HepG2 (cell line): ENCODE data around the gene FGD4. TPM values are rescaled to one million over a fixed set of nuclear protein-coding genes. Genes with fewer than 3 reads are reported as not detected.

Experiments used
- AGO1 ChIP-seq: fragments of 200-400 bp; formaldehyde crosslinking; IDR thresholded peaks from 2 replicates; pipeline ENCODE4 v1.6.1; 2017; ENCODE audit warnings: mild to moderate bottlenecking, low read depth, low read length, moderate library complexity; ENCODE audit not compliant: poor library complexity, severe bottlenecking
- ELF3 ChIP-seq: IDR thresholded peaks from 2 replicates; pipeline ENCODE4 v1.6.1; 2016; ENCODE audit warnings: missing genetic modification reagents, missing compliant biosample characterization
- GABPA ChIP-seq, 2 experiments: IDR thresholded peaks; 2 replicates each; pipeline ENCODE4 v1.6.1; 2011 to 2016; ENCODE audit warnings: low read depth in 2 of 2, low read length in 1 of 2, missing biosample characterization in 1 of 2, missing genetic modification characterization in 1 of 2
- HIVEP1 ChIP-seq: sonication (generic); formaldehyde crosslinking; IDR thresholded peaks from 2 replicates; pipeline ENCODE4 v1.4.0; 2020; ENCODE audit warnings: mild to moderate bottlenecking, missing genetic modification reagents
- JUND ChIP-seq: sonication (generic); formaldehyde crosslinking; IDR thresholded peaks from 2 replicates; pipeline ENCODE4 v1.8.0; 2022; ENCODE audit warnings: mild to moderate bottlenecking, missing genetic modification reagents
- KLF12 ChIP-seq: sonication (generic); formaldehyde crosslinking; IDR thresholded peaks from 2 replicates; pipeline ENCODE4 v1.4.0; 2020; ENCODE audit warnings: missing genetic modification reagents, borderline replicate concordance
- MIER2 ChIP-seq: IDR thresholded peaks from 2 replicates; pipeline ENCODE4 v1.6.1; 2016; ENCODE audit warnings: missing biosample characterization, missing genetic modification reagents
- NR2F6 ChIP-seq, 2 experiments: IDR thresholded peaks; 2 replicates each; pipeline ENCODE4 v1.6.1; 2016; ENCODE audit warnings: antibody characterized with exemption in 1 of 2, mild to moderate bottlenecking in 1 of 2
- NRL ChIP-seq: sonication (generic); formaldehyde crosslinking; IDR thresholded peaks from 2 replicates; pipeline ENCODE4 v1.5.0; 2020; ENCODE audit warnings: missing genetic modification reagents, mild to moderate bottlenecking, moderate library complexity, borderline replicate concordance
- RAD21 ChIP-seq: fragments of 450-650 bp; formaldehyde crosslinking; IDR thresholded peaks from 2 replicates; pipeline ENCODE4 v1.5.0; 2020; ENCODE audit warnings: mild to moderate bottlenecking
- SP1 ChIP-seq, 2 experiments: fragments of 450-650 bp in 1 of 2; sonication (generic) in 1 of 2; formaldehyde crosslinking in 1 of 2; IDR thresholded peaks; 2 replicates each; pipeline versions ENCODE4 v1.4.0 to v1.6.1; 2016 to 2020; ENCODE audit warnings: missing genetic modification reagents in 1 of 2
- TGIF2 ChIP-seq: IDR thresholded peaks from 2 replicates; pipeline ENCODE4 v1.6.1; 2016; ENCODE audit warnings: control low read depth, missing compliant biosample characterization
- ZNF367 ChIP-seq: sonication (generic); formaldehyde crosslinking; IDR thresholded peaks from 2 replicates; pipeline ENCODE4 v1.4.0; 2020; ENCODE audit warnings: missing genetic modification reagents, borderline replicate concordance
- ZNF484 ChIP-seq: sonication (generic); formaldehyde crosslinking; IDR thresholded peaks from 2 replicates; pipeline ENCODE4 v1.5.1; 2020; ENCODE audit warnings: mild to moderate bottlenecking, low read depth, missing genetic modification reagents, borderline replicate concordance
- ZNF766 ChIP-seq: sonication (generic); formaldehyde crosslinking; IDR thresholded peaks from 2 replicates; pipeline ENCODE4 v1.5.0; 2020; ENCODE audit warnings: missing genetic modification reagents, borderline replicate concordance
- polyA plus RNA-seq, 8 experiments: library from polyadenylated mRNA; depleted of rRNA in 3 of 8; stranded (reverse) in 7 of 8; unstranded in 1 of 8; fragments of >200 nt; fragmentation: Illumina TruSeq in 4 of 8; extraction: Trizol in 4 of 8; gene quantifications; 2 replicates each; pipeline versions ENCODE4 v1.2.1 to v1.2.3, GENCODE V29; 2011 to 2016; ENCODE audit warnings: low read depth in 4 of 8, missing spikeins in 1 of 8, mixed read lengths in 1 of 8; ENCODE audit not compliant: insufficient read depth in 1 of 8
- total RNA-seq, 5 experiments: library from RNA; depleted of rRNA; stranded (reverse); fragments of >200 nt; fragmentation: Illumina TruSeq; extraction: Trizol; gene quantifications; 2 replicates each; pipeline ENCODE4 v1.2.3, GENCODE V29; 2016; ENCODE audit warnings: low read depth in 1 of 5
- TF ChIP-seq, protein P1 (sequence below): sonication (generic); formaldehyde crosslinking; IDR thresholded peaks from 2 replicates; pipeline ENCODE4 v1.4.0; 2020; ENCODE audit warnings: missing genetic modification reagents, mild to moderate bottlenecking, borderline replicate concordance
- TF ChIP-seq, protein P2 (sequence below): sonication (generic); formaldehyde crosslinking; IDR thresholded peaks from 2 replicates; pipeline ENCODE4 v1.5.1; 2020; ENCODE audit warnings: mild to moderate bottlenecking, missing genetic modification reagents, moderate library complexity
- TF ChIP-seq, protein P3 (sequence below): sonication (generic); formaldehyde crosslinking; IDR thresholded peaks from 2 replicates; pipeline ENCODE4 v1.9.0; 2021; ENCODE audit warnings: missing genetic modification reagents, mild to moderate bottlenecking, borderline replicate concordance

The FGD4 gene
- total and polyA plus RNA-seq, 2 of the 13 experiments (the other 11 are each of a cell fraction or from before 2014, with no cell fraction given) = 4.6 to 6.6 TPM

DNA sequence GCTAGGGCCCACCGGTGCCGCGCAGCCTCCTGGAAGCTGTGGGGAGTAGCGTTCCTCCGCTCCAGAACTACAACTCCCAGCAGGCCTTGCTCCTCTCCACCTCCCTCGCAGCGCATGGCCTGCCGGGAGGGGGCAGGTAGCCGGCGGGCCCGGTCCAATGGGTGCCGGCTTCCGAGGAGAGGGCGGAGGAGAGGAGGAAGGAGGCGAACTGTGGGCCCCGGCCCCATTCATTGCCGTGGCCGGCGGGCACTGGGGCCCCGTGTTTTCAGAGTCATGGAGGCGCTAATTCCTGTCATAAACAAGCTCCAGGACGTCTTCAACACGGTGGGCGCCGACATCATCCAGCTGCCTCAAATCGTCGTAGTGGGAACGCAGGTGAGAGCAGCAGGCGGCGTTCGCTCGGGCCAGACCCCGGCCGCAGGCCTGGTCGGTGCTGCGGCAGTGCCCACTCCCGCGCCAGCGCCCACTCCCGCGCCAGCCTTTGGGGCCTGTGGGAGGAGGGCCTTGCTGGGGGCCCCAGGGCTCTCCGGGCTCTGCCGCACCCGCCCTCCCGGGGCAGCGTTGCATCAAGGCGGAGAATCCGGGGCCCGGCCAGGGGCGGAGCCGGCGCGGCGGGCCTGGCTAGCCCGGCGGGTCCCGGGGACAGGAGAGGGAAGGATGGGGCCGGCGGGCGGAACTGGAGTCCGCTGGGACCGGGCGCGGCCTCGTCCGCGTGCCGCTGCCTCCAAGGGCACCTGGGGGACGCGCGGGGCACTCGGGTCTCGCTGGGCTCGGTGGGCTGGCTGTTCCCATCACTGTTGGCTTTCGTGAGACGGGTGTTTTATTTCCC, 279.9 kb downstream of the FGD4 start, which contains the start of gene DNM1L (continued):
- TF ChIP-seq, protein P1, sequence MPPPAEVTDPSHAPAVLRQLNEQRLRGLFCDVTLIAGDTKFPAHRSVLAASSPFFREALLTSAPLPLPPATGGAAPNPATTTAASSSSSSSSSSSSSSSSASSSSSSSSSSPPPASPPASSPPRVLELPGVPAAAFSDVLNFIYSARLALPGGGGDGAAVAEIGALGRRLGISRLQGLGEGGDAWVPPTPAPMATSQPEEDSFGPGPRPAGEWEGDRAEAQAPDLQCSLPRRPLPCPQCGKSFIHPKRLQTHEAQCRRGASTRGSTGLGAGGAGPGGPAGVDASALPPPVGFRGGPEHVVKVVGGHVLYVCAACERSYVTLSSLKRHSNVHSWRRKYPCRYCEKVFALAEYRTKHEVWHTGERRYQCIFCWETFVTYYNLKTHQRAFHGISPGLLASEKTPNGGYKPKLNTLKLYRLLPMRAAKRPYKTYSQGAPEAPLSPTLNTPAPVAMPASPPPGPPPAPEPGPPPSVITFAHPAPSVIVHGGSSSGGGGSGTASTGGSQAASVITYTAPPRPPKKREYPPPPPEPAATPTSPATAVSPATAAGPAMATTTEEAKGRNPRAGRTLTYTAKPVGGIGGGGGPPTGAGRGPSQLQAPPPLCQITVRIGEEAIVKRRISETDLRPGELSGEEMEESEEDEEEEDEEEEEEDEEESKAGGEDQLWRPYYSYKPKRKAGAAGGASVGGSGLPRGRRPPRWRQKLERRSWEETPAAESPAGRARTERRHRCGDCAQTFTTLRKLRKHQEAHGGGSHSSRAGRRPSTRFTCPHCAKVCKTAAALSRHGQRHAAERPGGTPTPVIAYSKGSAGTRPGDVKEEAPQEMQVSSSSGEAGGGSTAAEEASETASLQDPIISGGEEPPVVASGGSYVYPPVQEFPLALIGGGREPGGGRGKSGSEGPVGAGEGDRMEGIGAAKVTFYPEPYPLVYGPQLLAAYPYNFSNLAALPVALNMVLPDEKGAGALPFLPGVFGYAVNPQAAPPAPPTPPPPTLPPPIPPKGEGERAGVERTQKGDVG (CRISPR knock-in tag) = no peak
- TF ChIP-seq, protein P2, sequence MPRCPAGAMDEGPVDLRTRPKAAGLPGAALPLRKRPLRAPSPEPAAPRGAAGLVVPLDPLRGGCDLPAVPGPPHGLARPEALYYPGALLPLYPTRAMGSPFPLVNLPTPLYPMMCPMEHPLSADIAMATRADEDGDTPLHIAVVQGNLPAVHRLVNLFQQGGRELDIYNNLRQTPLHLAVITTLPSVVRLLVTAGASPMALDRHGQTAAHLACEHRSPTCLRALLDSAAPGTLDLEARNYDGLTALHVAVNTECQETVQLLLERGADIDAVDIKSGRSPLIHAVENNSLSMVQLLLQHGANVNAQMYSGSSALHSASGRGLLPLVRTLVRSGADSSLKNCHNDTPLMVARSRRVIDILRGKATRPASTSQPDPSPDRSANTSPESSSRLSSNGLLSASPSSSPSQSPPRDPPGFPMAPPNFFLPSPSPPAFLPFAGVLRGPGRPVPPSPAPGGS (CRISPR knock-in tag) = peak; percentile 74
- no peak for TF ChIP-seq SP1 (IDR thresholded peaks at IDR 0.05)
- TF ChIP-seq SP1 (CRISPR knock-in tag; IDR thresholded peaks at IDR 0.05) = peak; percentile 83
- peak; percentile 33; the same call in 1 of the 2 replicates for TF ChIP-seq RAD21
- no peak; the same call in 1 of the 2 replicates for TF ChIP-seq ZNF484 (CRISPR knock-in tag)
- no peak for TF ChIP-seq AGO1
- no peak for TF ChIP-seq JUND (CRISPR knock-in tag)
- TF ChIP-seq ZNF367 (CRISPR knock-in tag) = no peak
- TF ChIP-seq NRL = no peak; the same call in 1 of the 2 replicates
- peak; percentile 69; the same call in 1 of the 2 replicates for TF ChIP-seq KLF12 (CRISPR knock-in tag)
- 0 out of 2 replicates have a peak, but pooled peaks have one; percentile 36 for TF ChIP-seq MIER2
- TF ChIP-seq, protein P3, sequence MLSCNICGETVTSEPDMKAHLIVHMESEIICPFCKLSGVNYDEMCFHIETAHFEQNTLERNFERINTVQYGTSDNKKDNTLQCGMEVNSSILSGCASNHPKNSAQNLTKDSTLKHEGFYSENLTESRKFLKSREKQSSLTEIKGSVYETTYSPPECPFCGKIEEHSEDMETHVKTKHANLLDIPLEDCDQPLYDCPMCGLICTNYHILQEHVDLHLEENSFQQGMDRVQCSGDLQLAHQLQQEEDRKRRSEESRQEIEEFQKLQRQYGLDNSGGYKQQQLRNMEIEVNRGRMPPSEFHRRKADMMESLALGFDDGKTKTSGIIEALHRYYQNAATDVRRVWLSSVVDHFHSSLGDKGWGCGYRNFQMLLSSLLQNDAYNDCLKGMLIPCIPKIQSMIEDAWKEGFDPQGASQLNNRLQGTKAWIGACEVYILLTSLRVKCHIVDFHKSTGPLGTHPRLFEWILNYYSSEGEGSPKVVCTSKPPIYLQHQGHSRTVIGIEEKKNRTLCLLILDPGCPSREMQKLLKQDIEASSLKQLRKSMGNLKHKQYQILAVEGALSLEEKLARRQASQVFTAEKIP (CRISPR knock-in tag) = no peak
- TF ChIP-seq TGIF2 (CRISPR knock-in tag) = peak; percentile 22; the same call in 1 of the 2 replicates
- peak; percentile 87 for TF ChIP-seq ELF3 (CRISPR knock-in tag)
- 0 out of 2 replicates have a peak, but pooled peaks have one; percentile 43 for TF ChIP-seq HIVEP1 (CRISPR knock-in tag)
- TF ChIP-seq NR2F6 (IDR thresholded peaks at IDR 0.05) = no peak
- TF ChIP-seq NR2F6 (CRISPR knock-in tag; IDR thresholded peaks at IDR 0.05) = no peak; the same call in 1 of the 2 replicates
- TF ChIP-seq ZNF766 (CRISPR knock-in tag) = peak; percentile 88; the same call in 1 of the 2 replicates
- peak; percentile 35 for TF ChIP-seq GABPA (IDR thresholded peaks at IDR 0.05; ENCODE audit: low read depth, low read length)
- peak; percentile 84 for TF ChIP-seq GABPA (CRISPR knock-in tag; IDR thresholded peaks at IDR 0.05; ENCODE audit: low read depth)
